Neutrophil (primary cell): ENCODE results near the gene PTHLH.

Source experiments
- H3K27ac ChIP-seq: fragments of 200-600 bp; sonication (generic); 2 replicates; pipeline ENCODE4 v1.5.1; 2016; ENCODE audit warnings: mild to moderate bottlenecking, moderate library complexity
- H3K27me3 ChIP-seq: fragments of 200-600 bp; sonication (generic); 2 replicates; pipeline ENCODE4 v1.6.0; 2016; ENCODE audit warnings: mild to moderate bottlenecking
- H3K36me3 ChIP-seq: fragments of 200-600 bp; sonication (generic); 2 replicates; pipeline ENCODE4 v1.5.1; 2017
- H3K4me1 ChIP-seq, 2 experiments: fragments of 200-600 bp in 1 of 2; sonication (generic) in 1 of 2; 1 replicate in 1 of 2; 2 replicates in 1 of 2; pipeline versions ENCODE4 v1.5.1 to v1.6.1; 2013 to 2016; ENCODE audit warnings: low read depth in 1 of 2, low read length in 1 of 2, mild to moderate bottlenecking in 1 of 2, moderate library complexity in 1 of 2; ENCODE audit not compliant: control insufficient read depth in 1 of 2, insufficient read depth in 1 of 2
- H3K4me3 ChIP-seq, 2 experiments: fragments of 200-600 bp in 1 of 2; sonication (generic) in 1 of 2; 1 replicate in 1 of 2; 2 replicates in 1 of 2; pipeline ENCODE4 v1.5.1; 2013 to 2016; ENCODE audit warnings: low read depth in 1 of 2, low read length in 1 of 2, mild to moderate bottlenecking in 1 of 2, moderate library complexity in 1 of 2
- H3K9me3 ChIP-seq: fragments of 200-600 bp; sonication (generic); 2 replicates; pipeline ENCODE4 v1.5.1; 2016
- TF ChIP-seq, protein P1 (sequence below): fragments of 200-600 bp; sonication (generic); IDR thresholded peaks from 2 replicates; pipeline ENCODE4 v1.5.1; 2016; ENCODE audit warnings: antibody characterized with exemption

Gene PTHLH

GRCh38 chr12:27969624-27970400 is 2.7 kb downstream of the PTHLH start:
- H3K9me3 ChIP-seq = no peaks in the 10 kb centered on the region
- H3K4me1 ChIP-seq = peaks cover 4 to 5% of the 10 kb centered on the region in 2 experiments
- H3K4me3 ChIP-seq = no peak overlapping the region
- H3K36me3 ChIP-seq = no peaks in the 10 kb centered on the region
- TF ChIP-seq, protein P1, sequence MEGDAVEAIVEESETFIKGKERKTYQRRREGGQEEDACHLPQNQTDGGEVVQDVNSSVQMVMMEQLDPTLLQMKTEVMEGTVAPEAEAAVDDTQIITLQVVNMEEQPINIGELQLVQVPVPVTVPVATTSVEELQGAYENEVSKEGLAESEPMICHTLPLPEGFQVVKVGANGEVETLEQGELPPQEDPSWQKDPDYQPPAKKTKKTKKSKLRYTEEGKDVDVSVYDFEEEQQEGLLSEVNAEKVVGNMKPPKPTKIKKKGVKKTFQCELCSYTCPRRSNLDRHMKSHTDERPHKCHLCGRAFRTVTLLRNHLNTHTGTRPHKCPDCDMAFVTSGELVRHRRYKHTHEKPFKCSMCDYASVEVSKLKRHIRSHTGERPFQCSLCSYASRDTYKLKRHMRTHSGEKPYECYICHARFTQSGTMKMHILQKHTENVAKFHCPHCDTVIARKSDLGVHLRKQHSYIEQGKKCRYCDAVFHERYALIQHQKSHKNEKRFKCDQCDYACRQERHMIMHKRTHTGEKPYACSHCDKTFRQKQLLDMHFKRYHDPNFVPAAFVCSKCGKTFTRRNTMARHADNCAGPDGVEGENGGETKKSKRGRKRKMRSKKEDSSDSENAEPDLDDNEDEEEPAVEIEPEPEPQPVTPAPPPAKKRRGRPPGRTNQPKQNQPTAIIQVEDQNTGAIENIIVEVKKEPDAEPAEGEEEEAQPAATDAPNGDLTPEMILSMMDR = no peak
- no peak overlapping the region for H3K27ac ChIP-seq
- H3K27me3 ChIP-seq = peaks cover 100% of the 10 kb centered on the region

DNA sequence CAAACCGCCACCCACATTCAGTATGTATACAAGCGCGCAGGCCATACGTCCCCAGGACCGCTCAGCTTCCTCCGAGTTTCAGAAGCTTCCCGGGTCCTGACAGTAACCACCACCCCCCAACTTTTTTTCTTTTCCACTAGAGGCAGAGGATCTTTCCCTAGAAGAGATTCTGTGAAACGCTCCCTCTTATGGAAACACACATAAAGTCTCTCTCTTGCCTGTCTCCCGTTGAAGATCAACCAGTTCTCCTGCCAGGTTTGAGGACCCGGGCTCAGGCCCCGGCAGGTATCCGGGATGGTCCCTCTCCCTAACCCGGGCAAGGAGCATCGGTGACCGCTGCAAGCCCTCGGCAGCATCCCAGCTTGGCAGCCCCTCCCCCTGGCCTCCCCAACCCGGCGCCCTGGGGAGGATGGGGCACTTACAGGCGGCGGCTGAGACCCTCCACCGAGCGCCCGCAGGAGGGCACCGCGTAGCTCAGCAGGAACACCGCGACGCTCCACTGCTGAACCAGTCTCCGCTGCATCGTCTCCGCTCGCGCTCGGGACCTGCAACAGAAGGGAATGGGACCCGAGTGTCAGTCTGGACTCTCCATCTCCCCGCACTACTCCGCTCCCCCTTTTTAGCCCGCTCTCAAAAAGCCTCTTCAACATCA is 3.4 kb downstream of the PTHLH start:
- no peaks in the 10 kb centered on the region for H3K9me3 ChIP-seq
- TF ChIP-seq, protein P1 = no peak
- H3K36me3 ChIP-seq = no peaks in the 10 kb centered on the region
- H3K4me3 ChIP-seq = no peak overlapping the region
- no peak overlapping the region for H3K27ac ChIP-seq
- peaks cover 100% of the 10 kb centered on the region for H3K27me3 ChIP-seq
- peaks cover 4 to 5% of the 10 kb centered on the region in 2 experiments for H3K4me1 ChIP-seq

- no peaks in the 10 kb centered on the region for H3K36me3 ChIP-seq
- H3K9me3 ChIP-seq = no peaks in the 10 kb centered on the region
- peaks cover 4 to 5% of the 10 kb centered on the region in 2 experiments for H3K4me1 ChIP-seq
- H3K4me3 ChIP-seq = no peak overlapping the region
- no peak overlapping the region for H3K27ac ChIP-seq
- peaks cover 100% of the 10 kb centered on the region for H3K27me3 ChIP-seq
- TF ChIP-seq, protein P1 = no peak
These were observed 4.9 kb downstream of the PTHLH start for GRCh38 chr12:27967551-27968054.

DNA sequence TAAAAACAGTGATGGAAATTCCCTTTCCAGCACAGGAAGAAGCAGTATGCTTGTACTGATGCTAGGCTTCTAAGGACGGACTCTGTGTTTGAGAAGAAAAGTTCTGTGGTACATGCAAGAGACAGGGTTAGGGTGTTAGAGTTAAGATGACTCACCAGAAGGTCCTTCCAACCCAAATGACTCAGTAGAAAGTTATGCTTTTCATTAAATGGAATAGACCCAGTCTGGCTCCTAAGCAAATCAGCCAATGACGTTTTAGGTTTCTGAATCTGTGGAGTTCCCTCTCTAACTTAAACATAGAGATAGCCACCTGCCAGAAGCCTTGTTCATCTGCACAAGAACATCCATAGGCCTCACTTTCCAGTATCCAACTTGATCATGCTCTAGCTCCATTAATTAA is 5.7 kb downstream of the PTHLH start:
- Histone ChIP-seq H3K36me3 (no peaks in the 10 kb centered on the region), H3K27me3 (peaks cover 100% of the 10 kb centered on the region), H3K4me1 (peaks cover 4 to 5% of the 10 kb centered on the region in 2 experiments), H3K27ac (no peak overlapping the region), H3K9me3 (no peaks in the 10 kb centered on the region), H3K4me3 (no peak overlapping the region)
- TF ChIP-seq, protein P1 = no peak

DNA sequence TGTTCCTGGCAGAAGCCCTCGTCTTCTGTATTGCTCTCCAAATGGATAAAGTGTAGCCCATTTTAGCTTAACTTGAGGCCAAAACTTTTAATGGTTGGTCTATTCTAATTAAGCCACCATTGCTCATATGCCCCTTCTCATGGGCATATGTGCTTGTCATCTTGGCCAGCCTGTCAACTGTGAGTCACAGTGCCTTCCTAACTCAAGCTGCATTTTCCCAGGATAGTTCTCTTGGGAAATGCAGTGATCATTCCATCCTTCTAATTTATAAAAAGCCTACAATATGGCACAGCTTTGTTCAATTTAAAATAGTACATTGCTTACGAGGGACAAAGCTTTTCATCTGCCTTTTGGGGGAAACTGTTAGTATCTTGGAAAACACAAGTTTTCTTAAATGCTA is 6.6 kb downstream of the PTHLH start:
- Histone ChIP-seq H3K36me3 (no peaks in the 10 kb centered on the region), H3K27ac (no peak overlapping the region), H3K27me3 (peaks cover 98% of the 10 kb centered on the region), H3K4me1 (peaks cover 4 to 5% of the 10 kb centered on the region in 2 experiments), H3K4me3 (no peak overlapping the region), H3K9me3 (no peaks in the 10 kb centered on the region)
- TF ChIP-seq, protein P1 = no peak
